Mesodermal cell (in vitro differentiated cells): ENCODE measurements around the gene CEBPB. TPM values are rescaled to one million over a fixed set of nuclear protein-coding genes. Genes with fewer than 3 reads are reported as not detected.

ENCODE experiments used
- H3K27ac ChIP-seq: 2 replicates; pipeline ENCODE4 v1.7.0; 2013; ENCODE audit warnings: mild to moderate bottlenecking, low read depth, low read length, moderate library complexity; ENCODE audit not compliant: severe bottlenecking
- H3K36me3 ChIP-seq: 2 replicates; pipeline ENCODE4 v1.7.1; 2013; ENCODE audit warnings: mild to moderate bottlenecking, low read length, moderate library complexity; ENCODE audit not compliant: control insufficient read depth, insufficient read depth
- H3K4me1 ChIP-seq: one replicate; pipeline ENCODE4 v1.7.1; 2013; ENCODE audit warnings: mild to moderate bottlenecking, low read length; ENCODE audit not compliant: insufficient read depth, control insufficient read depth, poor library complexity, severe bottlenecking
- H3K4me3 ChIP-seq: 2 replicates; pipeline ENCODE4 v1.7.0; 2013; ENCODE audit warnings: low read length, control low read depth, mild to moderate bottlenecking; ENCODE audit not compliant: insufficient read depth, poor library complexity, severe bottlenecking; ENCODE audit errors: extremely low read depth
- H3K9me3 ChIP-seq: 2 replicates; pipeline ENCODE4 v1.7.1; 2013; ENCODE audit warnings: mild to moderate bottlenecking, low read length, moderate library complexity; ENCODE audit not compliant: control insufficient read depth
- WGBS, 2 experiments: methylation state at CpG; one replicate each; pipeline ENCODE4 v1.1.5; 2013; ENCODE audit warnings: missing lambda C conversion rate in 2 of 2; ENCODE audit not compliant: insufficient coverage in 2 of 2; 5-methylcytosine and 5-hydroxymethylcytosine counted together
- polyA plus RNA-seq, 2 experiments: library from polyadenylated mRNA; stranded (reverse); fragments of 50-300 nt; gene quantifications; one replicate each; pipeline ENCODE4 v1.2.3, GENCODE V29; 2013

CEBPB gene
- 23.6 TPM for polyA plus RNA-seq (2013, experiment 1 of 2)
- 19.7 TPM for polyA plus RNA-seq (2013, experiment 2 of 2)

DNA sequence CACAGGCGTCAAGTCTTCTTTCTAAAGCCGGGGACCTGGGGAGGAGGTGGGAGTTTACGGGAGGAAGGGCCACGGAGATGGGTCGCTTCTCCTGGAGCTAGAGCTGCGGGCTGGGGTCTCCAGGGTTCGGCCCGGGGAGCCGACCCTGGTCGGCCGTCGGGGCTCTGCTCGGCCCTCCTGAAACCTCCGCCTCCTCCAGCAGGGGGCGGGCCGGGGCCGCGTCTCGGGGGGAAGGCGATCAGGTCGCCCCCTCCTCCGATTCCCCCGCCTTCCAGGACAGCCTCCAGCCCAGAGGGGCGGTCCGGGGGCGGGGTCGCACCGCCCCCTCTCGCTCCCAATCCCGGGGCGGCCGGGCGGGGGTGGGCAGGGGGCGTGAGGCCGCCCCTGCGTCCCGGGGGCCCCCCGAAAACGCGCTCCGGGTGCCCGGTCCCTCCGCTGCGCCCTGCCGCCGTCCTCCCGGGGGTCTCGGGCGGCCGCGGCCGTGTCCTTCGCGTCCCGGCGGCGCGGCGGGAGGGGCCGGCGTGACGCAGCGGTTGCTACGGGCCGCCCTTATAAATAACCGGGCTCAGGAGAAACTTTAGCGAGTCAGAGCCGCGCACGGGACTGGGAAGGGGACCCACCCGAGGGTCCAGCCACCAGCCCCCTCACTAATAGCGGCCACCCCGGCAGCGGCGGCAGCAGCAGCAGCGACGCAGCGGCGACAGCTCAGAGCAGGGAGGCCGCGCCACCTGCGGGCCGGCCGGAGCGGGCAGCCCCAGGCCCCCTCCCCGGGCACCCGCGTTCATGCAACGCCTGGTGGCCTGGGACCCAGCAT, at the start of gene CEBPB:
Gene CEBPB, plus strand, starts transcription at position 580 of the 814 bp plus-strand sequence. Its CDS starts 204 bp downstream, at position 784.
- peaks cover 11% of the 10 kb centered on the region for H3K36me3 ChIP-seq
- peak within 1 kb of the TSS; percentile 76 for H3K4me3 ChIP-seq
- H3K4me1 ChIP-seq: peaks cover 15% of the 10 kb centered on the region
- 0 to 1% methylated on average over 63 to 67 of the region's 89 CpGs for WGBS, 2 experiments
- peak within 1 kb of the TSS; percentile 82 for H3K27ac ChIP-seq
- no peaks in the 10 kb centered on the region for H3K9me3 ChIP-seq

DNA sequence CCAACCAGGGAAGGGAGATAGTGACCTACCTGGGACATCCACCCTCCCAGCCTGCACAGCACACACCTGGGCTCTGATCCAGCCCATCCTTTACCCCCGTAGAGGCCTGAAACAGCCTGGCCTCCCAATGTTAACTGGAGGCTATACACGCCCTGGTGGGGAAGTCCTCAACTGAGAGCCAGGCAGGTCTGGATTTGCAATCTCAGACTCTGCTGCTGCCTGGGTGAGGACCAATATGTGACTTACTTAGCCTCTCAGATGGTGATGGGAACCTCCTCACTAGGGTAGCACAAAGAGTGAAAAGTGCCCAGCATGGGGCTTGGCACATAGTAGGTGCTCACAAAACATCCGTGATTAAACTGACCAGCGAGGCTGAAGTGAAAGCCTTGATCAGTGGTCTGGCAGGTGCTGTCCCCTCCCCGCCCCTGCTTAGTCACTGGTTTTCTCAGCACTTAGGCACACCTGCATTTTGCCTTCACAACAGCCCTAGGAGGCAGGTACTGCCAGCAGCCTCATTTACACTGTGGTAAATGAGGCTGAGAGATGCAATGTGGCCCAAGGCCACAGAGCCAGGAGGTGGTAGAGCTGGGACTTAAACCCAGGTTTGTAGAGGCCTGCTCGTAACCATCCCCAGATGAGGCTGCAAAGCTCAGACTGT, 49.5 kb upstream of the CEBPB start:
- 94 to 100% methylated on average over 5 to 6 of the region's 6 CpGs for WGBS, 2 experiments
- Histone ChIP-seq H3K9me3 (no peaks in the 10 kb centered on the region), H3K4me1 (peaks cover 49% of the 10 kb centered on the region), H3K4me3 (no peak overlapping the region), H3K27ac (no peak overlapping the region), H3K36me3 (peaks cover 76% of the 10 kb centered on the region)

DNA sequence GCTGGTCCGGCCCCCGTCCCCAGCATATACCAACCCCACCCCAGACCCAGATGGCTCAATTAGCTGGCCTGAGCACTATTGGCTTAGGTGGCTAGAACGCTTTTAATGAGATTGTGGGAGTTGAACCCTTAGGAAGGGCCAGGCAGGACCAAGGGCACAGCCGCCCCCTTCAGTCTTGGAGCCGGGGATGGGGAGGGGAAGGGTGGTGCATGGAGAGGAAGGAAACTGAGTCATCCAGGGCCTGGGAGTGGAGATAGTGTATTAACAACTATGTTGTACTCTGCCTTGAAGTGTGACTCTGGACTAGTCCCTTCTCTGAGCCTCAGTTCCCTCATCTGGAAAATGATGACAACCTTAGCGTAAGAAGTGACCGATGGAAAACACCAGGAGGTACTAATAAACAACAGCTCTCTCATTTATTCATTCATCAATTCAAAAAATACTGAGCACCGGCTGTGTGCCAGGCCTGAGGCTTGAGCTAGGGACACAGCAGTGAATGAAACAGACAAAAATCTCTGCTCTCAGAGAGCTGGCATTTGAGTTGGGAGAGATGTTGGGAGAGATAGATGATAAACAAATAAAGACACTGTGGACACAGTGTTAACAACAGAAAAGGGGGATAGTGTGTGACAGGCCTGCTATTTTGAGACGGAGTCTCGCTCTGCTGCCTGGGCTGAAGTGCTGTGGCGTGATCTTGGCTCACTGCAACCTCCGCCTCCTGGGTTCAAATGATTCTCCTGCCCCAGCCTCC, 48.6 kb upstream of the CEBPB start:
- H3K36me3 ChIP-seq: peaks cover 77% of the 10 kb centered on the region
- 85 to 86% methylated on average over 9 to 11 of the region's 12 CpGs for WGBS, 2 experiments
- H3K27ac ChIP-seq: peak overlapping the region; percentile 53
- H3K4me3 ChIP-seq: no peak overlapping the region
- peaks cover 56% of the 10 kb centered on the region for H3K4me1 ChIP-seq
- no peaks in the 10 kb centered on the region for H3K9me3 ChIP-seq

DNA sequence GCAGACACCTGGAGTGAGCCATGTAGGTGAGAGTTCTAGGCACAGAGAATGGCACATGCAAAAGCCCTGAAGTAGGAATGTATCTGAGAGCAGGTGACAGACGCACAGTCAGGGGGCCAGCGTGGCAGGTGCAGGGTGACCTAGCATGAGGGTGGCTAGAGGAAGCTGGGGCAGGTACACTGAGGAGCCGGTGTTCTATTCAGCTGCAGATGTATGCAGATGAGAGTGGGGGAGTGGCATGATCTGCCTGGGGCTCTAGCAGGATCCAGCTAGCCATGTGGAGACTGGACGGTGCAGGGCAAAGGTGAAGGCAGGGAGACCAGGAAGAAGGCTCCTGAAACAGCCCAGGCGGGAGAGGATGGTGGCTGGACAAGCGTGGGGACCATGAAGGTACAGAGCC, 47.8 kb upstream of the CEBPB start:
- H3K36me3 ChIP-seq: peaks cover 80% of the 10 kb centered on the region

DNA sequence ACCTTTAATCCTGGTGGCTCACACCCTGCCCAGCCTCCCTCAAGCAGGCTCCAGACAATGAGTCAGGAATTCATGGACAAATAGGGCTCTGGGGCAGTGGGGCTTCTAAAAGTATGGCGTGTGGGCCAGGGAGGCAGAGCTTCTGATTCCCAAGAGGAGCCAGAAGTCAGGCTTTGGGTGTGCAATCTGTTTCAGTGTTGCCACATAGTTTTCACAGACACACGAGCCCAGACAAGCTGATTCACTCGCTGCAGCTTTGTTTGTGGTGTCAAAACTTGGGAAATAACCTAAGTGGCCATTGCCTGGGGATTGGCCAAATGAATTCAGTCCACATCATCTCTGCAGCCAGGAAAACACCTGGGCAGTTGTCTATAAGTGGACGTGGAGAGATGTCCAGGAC, 46.3 kb upstream of the CEBPB start:
- no peak overlapping the region for H3K4me3 ChIP-seq
- 73 to 91% methylated on average over 3 to 4 of the region's 4 CpGs for WGBS, 2 experiments
- H3K9me3 ChIP-seq: no peaks in the 10 kb centered on the region
- peaks cover 61% of the 10 kb centered on the region for H3K4me1 ChIP-seq
- H3K27ac ChIP-seq: peak overlapping the region; percentile 49
- H3K36me3 ChIP-seq: peaks cover 82% of the 10 kb centered on the region

More for the DNA sequence above, 47.8 kb upstream of the CEBPB start:
- H3K4me3 ChIP-seq: no peak overlapping the region
- H3K27ac ChIP-seq: no peak overlapping the region
- no peaks in the 10 kb centered on the region for H3K9me3 ChIP-seq
- peaks cover 58% of the 10 kb centered on the region for H3K4me1 ChIP-seq
- WGBS, 2 experiments: 78 to 81% methylated on average over 6 of the region's 6 CpGs

DNA sequence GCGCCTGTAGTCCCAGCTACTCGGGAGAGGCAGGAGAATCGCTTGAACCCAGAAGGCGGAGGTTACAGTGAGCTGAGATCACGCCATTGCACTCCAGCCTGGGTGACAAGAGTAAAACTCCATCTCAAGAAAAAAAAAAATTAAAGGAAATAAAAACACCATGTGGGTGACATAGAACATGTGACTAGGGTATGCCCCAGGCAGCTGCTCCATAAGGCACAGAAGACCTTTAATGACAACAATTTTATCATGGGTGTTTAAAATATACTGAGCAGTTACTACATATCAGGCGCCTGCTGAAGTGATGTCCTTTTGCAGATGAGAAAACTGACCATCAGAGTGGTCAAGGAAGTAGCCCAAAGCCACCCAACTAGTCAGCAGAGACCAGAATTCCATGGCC, 45.1 kb upstream of the CEBPB start:
- Histone ChIP-seq H3K9me3 (no peaks in the 10 kb centered on the region), H3K27ac (no peak overlapping the region), H3K4me3 (no peak overlapping the region), H3K4me1 (peaks cover 63% of the 10 kb centered on the region), H3K36me3 (peaks cover 80% of the 10 kb centered on the region)
- WGBS, 2 experiments: 90 to 100% methylated on average over 4 to 5 of the region's 6 CpGs

DNA sequence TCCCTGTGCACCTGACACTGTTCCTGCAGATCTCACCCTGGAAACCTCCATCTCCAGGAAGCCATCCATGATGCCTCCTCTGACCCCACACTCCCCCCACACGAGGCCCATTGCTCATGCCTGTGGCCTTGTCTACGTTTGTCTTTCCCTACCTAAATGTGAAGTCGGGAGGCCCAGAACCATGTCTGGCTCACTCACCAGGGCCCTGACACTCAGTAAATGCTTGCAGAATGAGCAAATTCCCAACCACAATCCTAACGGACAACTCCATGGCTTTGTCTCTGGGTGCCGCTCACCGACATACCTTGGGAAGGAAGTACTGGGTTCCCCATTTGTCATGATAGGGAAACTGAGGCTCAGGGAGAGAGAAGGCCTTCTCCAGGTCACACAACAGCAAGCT, 44.4 kb upstream of the CEBPB start:
- Histone ChIP-seq H3K4me1 (peaks cover 69% of the 10 kb centered on the region), H3K9me3 (no peaks in the 10 kb centered on the region), H3K27ac (peak overlapping the region; percentile 53), H3K4me3 (no peak overlapping the region), H3K36me3 (peaks cover 78% of the 10 kb centered on the region)
- WGBS, 2 experiments: 93 to 94% methylated on average over 3 to 5 of the region's 6 CpGs

DNA sequence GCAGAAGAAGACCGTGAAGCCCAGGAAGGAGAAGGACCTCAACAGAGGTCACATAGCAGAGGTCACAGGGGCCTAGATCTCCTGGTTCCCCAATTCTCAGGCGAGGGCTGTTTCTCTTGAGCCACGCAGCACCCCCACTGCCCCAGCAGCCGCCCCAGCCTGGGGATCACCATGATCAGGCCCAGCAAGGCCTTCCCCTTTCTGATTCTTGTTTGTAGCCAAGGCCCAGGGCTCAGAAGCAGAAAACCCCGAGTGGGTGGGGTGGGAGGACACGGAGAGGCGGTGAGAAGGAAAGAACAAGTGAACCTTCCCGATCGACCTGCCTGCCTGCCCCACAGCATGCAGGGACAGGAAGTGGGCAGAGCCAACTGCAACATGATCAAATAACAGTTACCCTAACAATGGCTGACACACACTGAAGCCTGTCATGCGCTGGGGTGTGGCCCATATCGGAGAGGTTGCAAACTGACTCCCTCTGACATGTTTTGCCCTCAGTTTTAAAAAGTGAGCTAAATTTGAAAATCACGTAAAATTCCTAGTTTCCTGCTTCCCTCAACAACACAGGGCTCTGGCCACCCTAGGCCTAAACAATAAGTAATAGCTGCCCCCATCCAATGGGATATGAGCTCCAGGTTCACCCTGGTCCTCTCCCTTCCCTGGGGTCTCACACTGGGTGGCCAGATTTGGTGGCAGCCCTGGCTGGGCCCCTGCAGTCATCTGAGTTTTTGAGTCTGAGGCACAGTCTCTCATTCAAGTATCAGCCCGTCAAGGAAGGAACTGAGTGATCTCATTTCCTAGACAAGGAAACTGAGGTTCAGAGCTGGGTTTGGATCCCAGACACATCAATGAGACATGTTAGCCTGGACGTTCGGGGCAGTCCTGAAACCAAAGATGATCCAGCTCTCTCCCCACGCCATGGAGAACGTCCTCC, 43.6 kb upstream of the CEBPB start:
- H3K27ac ChIP-seq: peak overlapping the region; percentile 53
- H3K9me3 ChIP-seq: no peaks in the 10 kb centered on the region
- H3K36me3 ChIP-seq: peaks cover 73% of the 10 kb centered on the region
- WGBS, 2 experiments: 76 to 82% methylated on average over 12 to 16 of the region's 17 CpGs
- peaks cover 67% of the 10 kb centered on the region for H3K4me1 ChIP-seq
- H3K4me3 ChIP-seq: no peak overlapping the region

DNA sequence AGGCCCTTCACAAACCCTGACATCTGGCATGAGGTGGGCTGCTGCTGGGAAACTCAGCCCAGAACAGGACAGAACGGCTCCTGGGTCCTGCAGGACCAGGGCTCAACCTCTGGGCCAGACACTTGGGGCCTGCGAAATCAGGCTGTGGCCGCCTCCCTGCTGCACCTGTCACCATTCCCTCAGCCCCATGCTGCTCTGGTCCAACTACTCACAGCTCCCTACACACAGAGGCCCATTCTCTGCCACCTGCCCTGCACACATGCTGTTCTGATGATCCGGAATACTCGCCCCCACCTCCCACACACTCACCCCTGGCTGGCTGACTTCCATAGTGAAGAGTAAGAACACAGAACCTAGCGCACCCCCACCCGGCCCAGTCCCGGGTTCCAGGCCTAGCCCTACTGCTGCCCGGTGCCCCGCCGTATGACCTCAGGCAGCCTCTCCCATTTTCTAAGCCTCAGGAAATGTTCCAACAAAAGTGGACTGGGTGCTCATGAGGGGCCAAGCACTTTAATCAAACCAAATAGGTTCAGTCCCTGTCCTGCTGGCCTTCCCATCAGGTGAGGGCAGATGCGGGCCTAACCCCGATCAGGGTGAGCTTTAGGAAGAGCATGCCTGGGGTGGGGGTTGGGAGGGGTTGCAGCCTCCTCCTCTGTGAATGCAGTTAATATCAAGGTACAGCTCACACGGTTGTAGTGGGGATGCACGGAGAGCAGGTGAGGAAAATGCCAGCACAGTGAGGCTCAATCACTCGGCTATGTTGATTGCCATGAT, 41.0 kb upstream of the CEBPB start:
- Histone ChIP-seq H3K4me3 (no peak overlapping the region), H3K4me1 (peaks cover 51% of the 10 kb centered on the region), H3K27ac (no peak overlapping the region), H3K9me3 (no peaks in the 10 kb centered on the region), H3K36me3 (peaks cover 58% of the 10 kb centered on the region)
- WGBS, 2 experiments: 91 to 93% methylated on average over 11 to 16 of the region's 16 CpGs
